GM21447 (cell line): Measurements from ENCODE around the gene HPS1.

ENCODE experiments used
- ATAC-seq: cut with Tn5 transposase; IDR thresholded peaks from one replicate; pipeline ENCODE4 v1.9.1; 2021; ENCODE audit not compliant: unreplicated experiment

Gene HPS1

DNA sequence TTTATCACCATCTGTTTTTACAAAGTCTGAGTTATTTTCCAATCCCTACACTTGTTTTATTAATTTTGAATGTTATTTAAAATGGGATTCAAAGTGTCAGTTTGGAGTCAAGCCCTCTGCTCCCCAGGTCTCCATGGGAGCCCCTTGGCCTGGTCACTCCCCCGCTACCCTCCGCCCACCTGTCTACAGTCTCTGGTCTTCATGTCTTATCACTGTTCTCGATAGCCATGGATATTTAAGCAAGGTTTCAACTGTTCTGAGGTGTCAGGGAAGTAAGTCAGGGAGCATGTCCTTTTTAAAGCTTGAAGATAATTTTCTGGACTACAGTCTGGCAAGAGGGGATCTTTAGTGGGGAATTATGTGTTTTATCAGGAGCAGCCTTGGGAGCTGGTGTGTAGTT lies 19.1 kb upstream of the HPS1 start:
- ATAC-seq = no peak

GRCh38 chr10:98463976-98464754 lies 17.4 kb upstream of the HPS1 start:
- ATAC-seq = no peak

- no peak for ATAC-seq
Measured at GRCh38 chr10:98463016-98463415, 16.3 kb upstream of the HPS1 start.

DNA sequence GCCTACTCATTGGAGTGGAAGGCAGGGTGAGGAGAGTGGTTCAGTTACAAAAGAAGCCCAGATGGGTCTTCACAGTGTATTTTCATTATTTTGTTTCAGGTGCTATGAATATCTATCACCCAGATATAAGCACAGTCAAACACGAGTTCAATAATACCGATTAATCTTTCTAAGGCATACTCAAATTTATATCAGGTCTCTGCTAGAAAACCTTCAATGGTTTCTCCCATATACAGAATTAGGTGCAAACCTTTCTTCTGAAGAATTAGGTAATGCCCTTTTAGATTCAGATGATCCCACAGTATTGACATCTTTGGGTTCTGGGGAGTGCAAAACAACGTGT lies 14.7 kb upstream of the HPS1 start:
- no peak for ATAC-seq

DNA sequence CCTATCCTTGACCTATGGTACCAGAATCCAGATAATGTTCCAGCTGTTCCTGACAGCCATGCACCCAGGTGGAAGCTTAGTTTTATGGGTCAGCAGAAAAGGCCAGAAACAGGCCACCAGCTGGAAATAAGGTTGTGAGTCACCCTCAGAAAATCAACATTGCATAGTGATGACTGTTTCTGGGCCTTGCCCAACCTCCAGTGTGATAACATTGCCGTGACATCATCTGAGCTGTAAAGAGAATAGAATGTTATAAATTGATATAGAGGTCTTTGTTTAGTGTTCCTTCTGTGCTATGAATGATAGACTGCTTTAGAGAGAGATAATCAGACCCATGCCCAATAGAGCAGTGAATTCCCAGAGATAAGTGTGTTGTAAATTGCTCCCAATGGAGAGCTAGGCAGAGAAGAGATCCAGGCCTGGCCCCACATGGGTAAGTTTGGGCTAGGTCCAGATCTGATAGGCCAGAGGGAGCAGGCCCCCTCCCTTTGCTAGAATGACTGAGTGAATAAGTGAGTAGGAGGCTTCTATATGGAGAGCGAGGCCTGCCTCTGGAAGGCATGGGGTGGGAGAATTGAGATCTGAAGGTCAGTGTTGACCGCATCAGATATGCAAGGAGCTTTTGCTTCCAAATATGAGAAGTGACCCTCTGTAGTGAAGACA lies 14.2 kb upstream of the HPS1 start:
- ATAC-seq = no peak

DNA sequence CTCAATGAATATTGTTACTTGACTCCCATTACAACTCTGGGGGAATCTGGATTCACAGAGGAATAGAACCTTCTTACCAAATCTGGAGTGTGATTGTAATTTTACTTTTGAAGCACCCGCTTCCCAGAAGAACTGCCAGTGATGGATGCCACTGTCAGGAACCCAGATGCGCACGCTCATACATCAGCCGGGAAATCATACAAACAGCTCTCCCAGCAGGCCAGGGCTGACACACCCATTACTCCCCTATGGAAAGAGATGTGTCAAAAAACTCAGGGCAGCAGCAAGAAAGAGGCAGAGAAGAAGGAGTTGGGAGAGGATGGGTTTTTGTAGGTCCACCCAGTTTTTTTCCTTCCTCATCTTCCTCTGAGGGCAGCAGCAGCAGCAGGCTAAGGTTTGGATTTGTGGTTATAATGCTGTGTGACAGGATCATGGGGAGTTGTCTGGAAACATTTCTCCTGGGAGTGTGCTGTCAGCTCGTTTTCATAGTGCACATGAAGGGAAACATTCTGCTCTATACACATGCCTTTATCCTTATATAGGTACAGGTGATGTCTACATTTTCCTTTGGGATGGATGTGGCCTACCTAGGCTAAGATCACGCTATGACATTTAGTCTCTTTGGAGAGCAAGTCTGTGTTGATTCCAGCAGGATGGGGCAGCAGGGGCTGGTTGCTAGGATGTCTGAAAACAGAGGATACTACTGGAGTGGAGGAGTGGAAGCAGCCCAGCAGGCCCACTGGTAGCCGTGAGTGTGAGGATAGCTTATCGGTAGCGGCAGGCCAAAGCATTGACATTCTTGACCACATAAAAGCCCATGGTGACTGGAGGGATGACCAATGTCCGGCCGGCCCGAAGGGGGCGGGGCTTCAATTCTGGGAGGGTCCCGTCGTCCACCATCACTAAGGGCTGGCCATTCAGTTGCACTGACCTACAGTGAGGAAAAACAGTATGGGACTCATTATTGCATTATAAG lies 12.4 kb upstream of the HPS1 start:
- no peak for ATAC-seq

DNA sequence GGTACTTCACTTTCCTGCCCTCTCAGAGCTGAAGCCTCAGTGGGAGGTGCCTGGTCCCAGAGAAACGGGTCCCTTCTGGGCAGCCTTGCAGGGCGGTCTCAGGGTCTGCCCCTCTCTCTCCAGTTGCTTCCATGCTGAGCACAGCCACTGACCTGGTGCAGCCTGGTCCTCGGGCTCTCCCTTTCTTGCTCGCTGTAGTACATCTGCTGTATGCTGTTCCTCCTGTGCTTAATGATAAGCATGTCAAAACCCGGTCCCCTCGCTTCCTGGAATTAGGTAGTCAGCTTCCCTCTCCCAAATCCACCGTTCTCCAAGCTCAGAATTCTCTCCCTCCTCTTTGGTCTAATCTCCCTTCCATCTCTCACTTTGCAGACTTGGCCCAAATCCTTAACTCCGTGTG lies 11.0 kb upstream of the HPS1 start:
- ATAC-seq = no peak

DNA sequence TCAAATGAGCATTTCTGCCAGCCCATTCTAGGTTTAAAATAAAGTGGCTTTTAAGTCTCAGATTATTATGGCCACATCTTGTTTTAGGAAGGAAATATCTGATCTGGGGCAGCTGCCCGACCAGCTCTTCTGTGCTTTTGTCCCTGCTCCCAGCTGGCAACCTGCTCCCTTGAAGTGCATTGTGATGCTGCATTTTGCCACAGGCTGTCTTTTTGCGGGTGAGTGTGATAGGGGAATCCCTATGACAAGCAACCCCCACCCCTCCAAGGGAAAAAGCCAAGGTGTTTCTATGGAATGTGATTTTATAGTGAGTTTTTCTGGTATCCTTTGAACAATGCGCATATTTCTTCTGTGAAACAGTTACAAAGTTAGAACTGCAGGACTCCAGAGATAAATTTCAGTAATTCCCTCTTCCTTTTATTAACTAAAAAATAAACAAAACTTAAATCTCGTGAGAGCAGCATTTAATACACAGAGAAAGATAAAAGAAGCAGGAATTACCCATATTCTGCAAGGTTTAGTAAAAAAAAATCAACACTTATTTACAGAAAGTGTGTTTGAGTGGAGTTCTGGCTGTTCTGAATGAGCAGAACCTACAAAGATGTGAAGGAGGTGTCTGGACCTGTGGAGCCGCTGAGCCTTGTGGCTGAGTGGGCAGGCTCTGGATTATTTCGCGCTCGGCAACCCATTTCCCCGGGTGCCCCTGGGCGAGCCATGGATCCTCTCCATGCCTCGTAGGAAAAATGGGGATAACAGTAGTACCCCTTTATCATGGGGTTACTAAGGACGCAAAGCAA lies 10.1 kb upstream of the HPS1 start:
- no peak for ATAC-seq

DNA sequence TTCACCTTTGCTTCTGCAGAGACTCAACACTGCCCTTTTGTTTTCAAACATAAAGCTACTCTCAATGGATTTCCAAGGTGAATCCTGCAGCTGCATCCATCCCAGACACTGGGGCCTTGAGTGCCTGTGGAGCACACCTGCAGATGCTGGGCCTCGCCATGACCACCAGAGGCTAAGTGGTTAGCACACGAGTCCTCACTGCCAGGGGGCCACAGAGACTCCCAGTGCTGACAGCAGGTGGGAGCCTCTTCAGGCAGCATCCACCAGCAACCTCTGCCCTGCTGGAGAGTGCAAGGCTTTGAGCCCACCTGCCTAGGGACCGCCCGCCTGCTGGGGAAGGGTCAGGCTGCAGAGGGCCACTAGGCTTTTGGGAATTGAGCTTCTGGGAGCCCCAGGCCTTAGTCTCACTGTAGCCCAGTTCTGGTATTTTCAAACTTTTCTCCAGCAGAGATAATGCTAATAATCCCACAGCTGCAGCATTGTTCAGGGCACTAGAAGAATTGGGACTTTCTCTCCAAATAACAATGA lies 9.4 kb upstream of the HPS1 start:
- no peak for ATAC-seq

GRCh38 chr10:98453729-98454128 lies 7.0 kb upstream of the HPS1 start:
- no peak for ATAC-seq

- ATAC-seq = no peak
Measured at GRCh38 chr10:98450618-98451017, 3.9 kb upstream of the HPS1 start.

DNA sequence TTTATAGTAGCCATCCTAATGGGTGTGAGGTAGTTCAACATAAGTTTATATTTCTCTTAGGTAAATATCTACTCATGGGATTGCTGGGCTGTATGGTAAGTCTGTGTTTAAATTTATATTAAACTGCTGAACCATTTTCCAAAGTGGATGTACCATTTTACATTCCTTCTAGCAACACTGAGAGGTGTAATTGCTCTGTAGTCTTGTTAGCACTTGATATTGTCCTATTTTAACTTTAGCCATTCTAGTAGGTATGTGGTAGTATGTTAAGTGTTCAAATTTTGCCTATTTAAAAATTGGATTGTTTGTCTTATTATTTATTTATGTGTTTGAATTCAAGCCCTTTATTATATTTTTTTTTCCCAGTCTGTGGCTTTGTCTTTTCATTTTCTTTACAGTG lies 2.6 kb upstream of the HPS1 start:
- ATAC-seq = no peak

DNA sequence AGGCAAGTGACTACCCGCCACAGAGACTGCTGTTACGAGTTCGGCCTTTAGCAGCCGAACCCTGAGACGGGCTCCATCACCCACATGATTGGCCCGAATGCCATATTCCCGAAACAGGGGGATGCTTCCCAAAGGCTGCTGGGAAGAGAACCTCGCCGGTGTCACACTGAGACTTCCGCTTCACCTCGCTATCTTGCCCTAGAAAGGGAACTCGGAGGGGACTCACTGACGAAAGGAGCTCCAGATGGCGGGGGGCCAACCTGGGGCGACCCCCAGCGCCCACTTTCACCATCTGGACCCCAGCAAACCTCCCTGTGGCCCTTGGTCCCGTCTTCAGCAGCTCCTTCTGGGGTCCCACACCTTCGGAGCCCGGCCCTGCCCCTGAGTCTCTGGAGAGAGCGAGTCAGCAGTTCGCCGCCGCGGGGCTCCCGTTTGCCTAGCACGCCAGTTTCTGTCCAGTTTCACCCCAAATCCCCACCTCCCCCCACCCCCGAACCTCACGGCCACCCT lies 529 bp downstream of the HPS1 start:
- ATAC-seq = peak; percentile 44

GRCh38 chr10:98445200-98445812 lies 1.4 kb downstream of the HPS1 start:
- ATAC-seq = no peak

DNA sequence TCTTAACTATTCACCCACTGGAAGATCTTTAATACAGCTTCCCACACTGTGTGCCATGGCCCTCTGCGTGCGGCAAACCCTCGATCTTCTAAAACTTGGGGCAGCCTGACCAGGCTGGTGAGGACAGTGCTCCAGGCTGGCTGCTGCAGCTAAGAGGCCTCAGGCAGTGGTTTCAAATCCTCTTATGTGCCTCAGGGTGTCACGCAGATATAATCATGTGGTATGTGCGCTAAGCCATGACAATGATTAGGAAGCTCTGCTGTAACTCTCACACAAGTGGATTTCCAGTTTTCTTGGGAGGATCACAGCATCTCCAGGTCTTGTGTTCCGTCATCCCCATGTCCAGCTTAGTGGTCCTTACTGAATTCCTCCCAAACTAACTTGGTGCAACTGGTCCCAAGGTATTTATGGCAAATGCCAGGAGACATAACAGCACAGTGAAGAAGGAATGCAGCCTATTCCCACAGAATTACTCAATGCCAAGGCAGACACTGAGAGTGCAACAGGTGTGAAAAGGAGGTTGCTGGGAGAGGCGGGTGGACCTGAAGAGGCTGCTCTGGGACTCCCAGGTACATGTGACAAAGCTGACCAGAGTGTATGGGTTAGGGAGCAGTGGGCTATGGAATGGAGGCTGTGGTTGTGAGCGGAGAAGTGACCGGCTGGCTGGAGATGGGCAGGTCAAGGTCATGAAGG lies 2.3 kb downstream of the HPS1 start:
- ATAC-seq = no peak

DNA sequence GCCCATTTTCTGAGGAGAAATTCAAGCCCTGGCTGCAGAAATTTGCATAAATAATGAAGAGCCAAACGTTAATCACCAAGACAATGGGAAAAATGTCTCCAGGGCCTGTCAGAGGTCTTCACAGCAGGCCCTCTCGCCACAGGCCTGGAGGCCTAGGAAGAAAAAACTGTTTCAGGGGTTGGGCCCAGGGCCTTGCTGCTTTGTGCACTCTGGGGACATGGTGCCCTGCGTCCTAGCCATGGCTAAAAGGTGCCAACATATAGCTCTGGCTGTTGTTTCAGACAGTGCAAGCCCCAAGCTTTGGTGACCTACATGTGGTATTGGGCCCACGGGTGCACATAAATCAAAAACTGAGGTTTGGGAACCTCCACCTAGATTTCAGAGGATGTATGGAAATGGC lies 8.0 kb downstream of the HPS1 start:
- ATAC-seq = no peak

DNA sequence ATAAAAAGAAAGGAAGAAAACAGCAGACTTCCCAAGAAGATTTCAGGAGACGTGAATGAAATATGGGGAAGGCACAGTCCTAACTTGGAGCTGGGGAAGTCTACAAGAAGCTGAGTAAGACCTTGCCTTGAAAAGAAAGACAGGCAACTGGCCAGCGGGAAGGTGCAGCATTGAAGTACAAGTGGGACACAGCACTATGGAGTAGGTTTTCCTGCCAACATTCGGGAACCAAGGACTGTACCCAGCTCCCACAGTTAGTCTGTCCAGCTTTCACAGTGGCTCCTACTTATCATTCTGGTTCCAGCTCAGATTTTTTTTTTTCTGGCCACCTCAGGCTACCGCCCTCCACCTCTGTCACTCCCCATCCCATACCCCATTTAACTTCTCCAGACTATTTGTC lies 10.0 kb downstream of the HPS1 start:
- no peak for ATAC-seq

DNA sequence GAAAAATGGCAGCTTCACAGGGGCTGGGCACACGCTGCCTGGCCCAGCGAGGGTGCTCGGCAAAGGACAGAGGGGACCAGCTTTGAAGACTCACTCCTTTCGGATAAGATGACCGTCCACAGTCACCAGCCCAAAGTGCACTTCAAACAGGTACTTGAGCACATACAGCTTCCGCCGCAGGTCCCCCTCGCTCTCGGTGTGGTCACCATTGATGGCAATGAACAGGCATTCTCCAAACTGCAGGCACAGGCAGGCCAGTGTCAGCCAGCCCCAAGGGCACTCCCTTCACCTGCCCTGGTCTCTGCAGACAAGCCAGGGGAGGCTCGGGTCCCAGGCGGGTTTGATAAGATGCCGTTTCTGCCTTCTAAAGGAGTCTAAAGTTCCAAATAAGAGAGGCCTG lies 11.6 kb downstream of the HPS1 start:
- ATAC-seq = no peak
